ENCODE data around the gene DPP6.

- TF ChIP-seq CTCF (IDR thresholded peaks at IDR 0.05; ENCODE audit: control extremely low read depth in 1 of 3, insufficient read depth in 1 of 3, low read depth in 1 of 3, low read length in 3 of 3), result no peak
- no peak for TF ChIP-seq POLR2AphosphoS5 (IDR thresholded peaks at IDR 0.05; ENCODE audit: low read depth, low read length)
- no peak for TF ChIP-seq FOSL1 (IDR thresholded peaks at IDR 0.05; ENCODE audit: insufficient read depth, low read depth, low read length)
- TF ChIP-seq CHD2 (IDR thresholded peaks at IDR 0.05; ENCODE audit: low read length), result no peak
- TF ChIP-seq HDAC6 (IDR thresholded peaks at IDR 0.05; ENCODE audit: low read depth, low read length), result no peak
- TF ChIP-seq SIX5 (IDR thresholded peaks at IDR 0.05; ENCODE audit: low read depth, low read length), result no peak
- no peak for TF ChIP-seq EZH2 (IDR thresholded peaks at IDR 0.05; ENCODE audit: low read depth, low read length, severe bottlenecking)
- no peak for TF ChIP-seq EGR1 (IDR thresholded peaks at IDR 0.05; ENCODE audit: borderline replicate concordance, low read depth, low read length)
- TF ChIP-seq TBP (IDR thresholded peaks at IDR 0.05; ENCODE audit: low read depth, low read length), result no peak
- TF ChIP-seq RFX5 (IDR thresholded peaks at IDR 0.05; ENCODE audit: borderline replicate concordance, low read depth, low read length), result no peak
- no peak for TF ChIP-seq TAF1 (IDR thresholded peaks at IDR 0.05; ENCODE audit: low read depth, low read length)
These were observed 686.0 kb downstream of the DPP6 start for GRCh38 chr7:154738216-154738615.
